Measurements from ENCODE around the gene ATP6V0C.
"Not testable (repeated sequence)": the region's sequence is repeated elsewhere in the genome, so short reads cannot be mapped to it uniquely, and the experiment has no call there.

DNA sequence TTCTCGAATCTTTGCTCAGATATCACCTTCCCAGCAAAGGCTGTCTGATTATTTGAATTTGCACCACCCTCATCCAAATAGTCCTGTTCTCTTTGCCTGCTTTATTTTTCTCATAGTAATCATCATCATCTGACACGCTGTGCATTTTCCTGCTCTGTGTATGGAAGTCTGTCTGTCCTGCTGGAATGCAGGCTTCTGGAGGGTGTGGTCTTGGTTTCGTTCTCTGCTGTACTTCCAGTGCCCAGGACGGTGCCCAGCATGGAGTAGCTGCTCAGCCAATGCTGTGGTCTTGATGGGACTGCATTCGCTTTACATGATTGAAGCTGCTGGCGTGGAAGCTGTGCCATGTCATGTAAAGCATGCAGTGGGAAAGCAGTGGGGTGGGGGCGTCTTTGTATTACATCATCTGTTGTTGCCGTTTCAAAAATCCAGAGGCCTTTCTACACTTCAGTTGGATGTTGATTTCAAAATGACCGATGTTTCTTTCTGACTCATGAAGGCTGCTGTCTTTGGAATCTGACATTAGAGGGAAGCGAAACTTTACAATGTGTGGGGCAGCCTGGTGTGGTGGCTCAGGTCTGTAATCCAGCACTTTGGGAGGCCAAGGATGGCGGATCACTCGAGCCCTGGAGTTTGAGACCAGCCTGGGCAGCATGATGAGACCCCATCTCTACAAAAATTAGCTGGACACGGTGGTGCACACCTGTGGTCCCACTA is 41.1 kb downstream of the ATP6V0C start:
- TF ChIP-seq, protein P1, sequence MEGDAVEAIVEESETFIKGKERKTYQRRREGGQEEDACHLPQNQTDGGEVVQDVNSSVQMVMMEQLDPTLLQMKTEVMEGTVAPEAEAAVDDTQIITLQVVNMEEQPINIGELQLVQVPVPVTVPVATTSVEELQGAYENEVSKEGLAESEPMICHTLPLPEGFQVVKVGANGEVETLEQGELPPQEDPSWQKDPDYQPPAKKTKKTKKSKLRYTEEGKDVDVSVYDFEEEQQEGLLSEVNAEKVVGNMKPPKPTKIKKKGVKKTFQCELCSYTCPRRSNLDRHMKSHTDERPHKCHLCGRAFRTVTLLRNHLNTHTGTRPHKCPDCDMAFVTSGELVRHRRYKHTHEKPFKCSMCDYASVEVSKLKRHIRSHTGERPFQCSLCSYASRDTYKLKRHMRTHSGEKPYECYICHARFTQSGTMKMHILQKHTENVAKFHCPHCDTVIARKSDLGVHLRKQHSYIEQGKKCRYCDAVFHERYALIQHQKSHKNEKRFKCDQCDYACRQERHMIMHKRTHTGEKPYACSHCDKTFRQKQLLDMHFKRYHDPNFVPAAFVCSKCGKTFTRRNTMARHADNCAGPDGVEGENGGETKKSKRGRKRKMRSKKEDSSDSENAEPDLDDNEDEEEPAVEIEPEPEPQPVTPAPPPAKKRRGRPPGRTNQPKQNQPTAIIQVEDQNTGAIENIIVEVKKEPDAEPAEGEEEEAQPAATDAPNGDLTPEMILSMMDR (conservative IDR thresholded peaks at IDR 0.05 in 1 of 2, IDR thresholded peaks at IDR 0.05 in 1 of 2; ENCODE audit: extremely low read depth in 1 of 2, insufficient read depth in 1 of 2, low read depth in 1 of 2, low read length in 2 of 2) = not testable (repeated sequence)
- TF ChIP-seq EZH2 (IDR thresholded peaks at IDR 0.05; ENCODE audit: borderline replicate concordance, low read length) = not testable (repeated sequence)
